Right kidney (tissue), 1 donor: ENCODE data around the gene RAB34.

Source experiments
- DNase-seq: peaks from one replicate; pipeline ENCODE4 v3.0.0-alpha.2; 2016

RAB34 gene

GRCh38 chr17:28686296-28686695 is 31.4 kb downstream of the RAB34 start:
- no peak for DNase-seq

DNA sequence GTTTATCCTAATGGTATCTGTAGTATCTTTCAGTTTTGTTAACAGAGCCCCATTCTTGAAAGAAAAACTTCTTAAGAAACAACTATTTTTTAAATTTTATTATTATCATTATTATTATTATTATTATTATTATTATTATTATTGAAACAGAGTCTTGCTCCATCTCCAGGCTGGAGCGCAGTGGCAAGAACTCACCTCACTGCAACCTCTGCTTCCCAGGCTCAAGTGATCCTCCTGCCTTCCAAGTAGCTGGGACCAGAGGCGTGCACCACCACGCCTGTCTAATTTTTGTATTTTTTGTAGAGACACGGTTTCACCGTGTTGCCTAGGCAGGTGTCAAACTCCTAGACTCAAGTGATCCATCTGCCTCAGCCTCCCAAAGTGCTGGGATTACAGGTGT is 32.3 kb downstream of the RAB34 start:
- DNase-seq, result no peak

DNA sequence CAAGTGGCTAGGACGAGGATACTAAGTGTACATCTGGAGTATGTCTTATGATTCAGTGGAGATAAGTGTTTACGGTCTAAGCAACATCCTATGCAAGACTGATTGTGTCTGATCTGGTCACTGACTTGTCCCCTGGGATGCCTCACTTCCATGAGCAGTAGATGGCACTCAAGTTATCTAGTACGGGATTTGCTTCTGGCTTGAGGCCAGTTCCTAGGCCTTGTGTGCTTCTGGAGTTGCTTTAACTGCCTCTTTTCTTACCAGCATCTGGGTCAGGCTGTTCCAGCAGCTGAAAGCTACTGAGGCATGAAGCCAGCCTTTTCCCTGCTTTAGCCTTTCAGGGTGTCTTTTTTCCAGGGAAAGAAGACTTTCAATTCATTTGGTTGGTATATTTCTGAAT is 32.7 kb downstream of the RAB34 start:
- DNase-seq, result no peak

GRCh38 chr17:28682655-28683054 is 35.0 kb downstream of the RAB34 start:
- no peak for DNase-seq

DNA sequence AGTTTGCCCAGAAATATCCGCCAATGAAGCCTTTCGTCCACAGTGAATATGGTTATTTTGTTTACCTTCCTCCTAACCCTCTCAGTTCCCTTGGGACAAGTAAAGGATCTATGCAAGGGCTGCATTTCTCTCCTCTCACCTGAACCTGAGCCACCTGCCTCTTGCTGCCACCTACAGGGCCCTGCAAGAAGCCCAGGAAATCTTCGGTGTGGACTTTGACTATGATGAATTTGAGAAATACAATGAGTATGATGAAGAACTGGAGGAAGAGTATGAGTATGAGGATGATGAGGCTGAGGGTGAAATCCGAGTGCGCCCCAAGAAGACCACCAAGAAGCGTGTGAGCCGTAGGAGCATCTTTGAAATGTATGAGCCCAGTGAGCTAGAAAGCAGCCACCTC is 41.7 kb downstream of the RAB34 start:
- no peak for DNase-seq

GRCh38 chr17:28675490-28675889 is 42.2 kb downstream of the RAB34 start:
- DNase-seq, result no peak

DNA sequence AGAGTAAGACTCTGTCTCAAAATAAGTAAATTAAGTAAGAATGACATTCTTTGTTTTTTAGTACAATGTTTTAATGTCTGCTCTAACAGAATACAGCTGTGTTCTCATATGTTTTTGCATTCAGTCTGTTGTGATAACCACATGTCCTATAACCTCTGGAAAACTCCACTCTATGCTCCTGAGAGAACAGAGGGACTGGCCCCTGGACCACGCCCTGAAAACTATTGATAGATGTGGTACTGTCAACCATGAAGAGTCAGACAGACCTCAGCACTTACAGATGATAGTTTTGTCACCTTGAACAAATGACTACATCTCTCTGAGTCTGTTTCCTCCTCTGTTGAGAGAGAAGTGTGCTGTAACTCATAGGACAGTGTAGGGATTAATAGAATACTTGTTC is 47.8 kb downstream of the RAB34 start:
- DNase-seq, result no peak

- no peak for DNase-seq
Measured at GRCh38 chr17:28667870-28668269, 49.8 kb downstream of the RAB34 start.

- DNase-seq, result no peak
Measured at GRCh38 chr17:28665994-28666393, 51.7 kb downstream of the RAB34 start.
